Keratinocyte (primary cell): Measurements from ENCODE around the gene SPEF1. TPM values are rescaled to one million over a fixed set of nuclear protein-coding genes. Genes with fewer than 3 reads are reported as not detected.

Source experiments
- DNase-seq: peaks from one replicate; pipeline ENCODE4 v3.0.0-alpha.2; 2011; ENCODE audit warnings: low read depth, missing footprints, low spot score
- FAIRE-seq: peaks from 2 replicates; lab custom pipeline; 2011; peaks lifted over from hg19 to GRCh38; lab: Jason Lieb, UNC
- H2AFZ ChIP-seq: 2 replicates; pipeline ENCODE4 v1.6.0; 2012; ENCODE audit warnings: low read length, control low read depth, inconsistent platforms; ENCODE audit not compliant: control insufficient read depth
- H3K27ac ChIP-seq: 2 replicates; pipeline ENCODE4 v1.5.1; 2011; ENCODE audit warnings: low read length; ENCODE audit not compliant: control insufficient read depth, insufficient read depth
- H3K27me3 ChIP-seq: 3 replicates; pipeline ENCODE4 v1.6.0; 2011; ENCODE audit warnings: low read length; ENCODE audit not compliant: control insufficient read depth, insufficient read depth; ENCODE audit errors: extremely low read depth
- H3K36me3 ChIP-seq, 2 experiments: 2 replicates in 1 of 2; 3 replicates in 1 of 2; pipeline ENCODE4 v1.5.1; 2011; ENCODE audit warnings: low read length in 2 of 2, mild to moderate bottlenecking in 1 of 2; ENCODE audit not compliant: control insufficient read depth in 2 of 2, insufficient read depth in 2 of 2; ENCODE audit errors: extremely low read depth in 1 of 2
- H3K4me1 ChIP-seq: 3 replicates; pipeline ENCODE4 v1.5.1; 2011; ENCODE audit warnings: low read length; ENCODE audit not compliant: control insufficient read depth, insufficient read depth; ENCODE audit errors: extremely low read depth
- H3K4me2 ChIP-seq: 3 replicates; pipeline ENCODE4 v1.6.0; 2011; ENCODE audit warnings: low read depth, low read length; ENCODE audit not compliant: control insufficient read depth, insufficient read depth; ENCODE audit errors: extremely low read depth
- H3K4me3 ChIP-seq, 3 experiments: fragments of 200-600 bp in 1 of 3; sonication (generic) in 1 of 3; 2 replicates in 2 of 3; 3 replicates in 1 of 3; pipeline ENCODE4 v1.5.1; 2011 to 2016; ENCODE audit warnings: low read length in 3 of 3, mild to moderate bottlenecking in 3 of 3, control low read depth in 2 of 3, inconsistent platforms in 1 of 3, low read depth in 1 of 3, mixed read lengths in 1 of 3, mixed run types in 1 of 3, moderate library complexity in 1 of 3; ENCODE audit not compliant: control insufficient read depth in 2 of 3, insufficient read depth in 2 of 3; ENCODE audit errors: extremely low read depth in 1 of 3
- H3K79me2 ChIP-seq: 2 replicates; pipeline ENCODE4 v1.6.0; 2012; ENCODE audit warnings: low read length; ENCODE audit not compliant: control insufficient read depth, insufficient read depth
- H3K9ac ChIP-seq: 3 replicates; pipeline ENCODE4 v1.6.0; 2011; ENCODE audit warnings: low read length; ENCODE audit not compliant: control insufficient read depth, insufficient read depth; ENCODE audit errors: extremely low read depth
- H3K9me1 ChIP-seq: 3 replicates; pipeline ENCODE4 v1.6.0; 2011; ENCODE audit warnings: low read length; ENCODE audit not compliant: control insufficient read depth, insufficient read depth; ENCODE audit errors: extremely low read depth
- H3K9me3 ChIP-seq: 2 replicates; pipeline ENCODE4 v1.5.1; 2012; ENCODE audit warnings: low read depth, low read length; ENCODE audit not compliant: control insufficient read depth
- H4K20me1 ChIP-seq: 3 replicates; pipeline ENCODE4 v1.6.0; 2011; ENCODE audit warnings: low read length; ENCODE audit not compliant: control insufficient read depth, insufficient read depth; ENCODE audit errors: extremely low read depth
- CTCF ChIP-seq, 3 experiments: IDR thresholded peaks in 1 of 3; conservative IDR thresholded peaks in 1 of 3; optimal IDR thresholded peaks in 1 of 3; 2 replicates in 2 of 3; 3 replicates in 1 of 3; pipeline versions ENCODE3 to v1.5.1; 2011; ENCODE audit warnings: low read length in 3 of 3, mild to moderate bottlenecking in 3 of 3, moderate library complexity in 2 of 3, control low read depth in 1 of 3, inconsistent platforms in 1 of 3; ENCODE audit not compliant: insufficient read depth in 2 of 3; ENCODE audit errors: extremely low read depth in 1 of 3
- EZH2 ChIP-seq: IDR thresholded peaks from one replicate; pipeline ENCODE4 v1.6.1; 2012; ENCODE audit warnings: inconsistent platforms, mild to moderate bottlenecking, low read length, moderate library complexity
- dilution Hi-C: fragments of 300-500 bp; cut with MboI; formaldehyde crosslinking; loops from one replicate; pipeline ENCODE4 v1.7.0; 2020; ENCODE audit warnings: low sequenced_read_pairs; ENCODE audit not compliant: extremely low pct_ligation_motif_present
- polyA plus RNA-seq, 5 experiments: library from polyadenylated mRNA; depleted of rRNA in 3 of 5; stranded (reverse) in 3 of 5; stranded (forward) in 1 of 5; unstranded in 1 of 5; fragments of >200 nt; gene quantifications; 1 replicate in 1 of 5; 2 replicates in 3 of 5; 3 replicates in 1 of 5; pipeline versions ENCODE4 v1.2.1 to v1.2.3, GENCODE V29; 2011 to 2012; ENCODE audit warnings: missing spikeins in 2 of 5, low read depth in 1 of 5, low replicate concordance in 1 of 5

The SPEF1 gene
- polyA plus RNA-seq, 1 donor (not counting 4 experiments of a cell fraction or from before 2014, with no cell fraction given): 0.07 TPM

GRCh38 chr20:3811467-3812258 is 30.4 kb upstream of the SPEF1 start:
- no peaks in the 10 kb centered on the region for H3K9me3 ChIP-seq

GRCh38 chr20:3808544-3808943 is 27.3 kb upstream of the SPEF1 start:
- Histone ChIP-seq H2AFZ (no peak overlapping the region), H4K20me1 (no peaks in the 10 kb centered on the region), H3K36me3 (peaks cover 1 to 21% of the 10 kb centered on the region in 2 experiments), H3K27ac (peak overlapping the region; percentile 99), H3K27me3 (no peaks in the 10 kb centered on the region), H3K9me1 (no peaks in the 10 kb centered on the region), H3K4me2 (peak overlapping the region; percentile 76), H3K9ac (peak overlapping the region; percentile 88), H3K4me1 (peaks cover 71% of the 10 kb centered on the region), H3K4me3 (no peak overlapping the region), H3K79me2 (no peaks in the 10 kb centered on the region), H3K9me3 (no peaks in the 10 kb centered on the region)
- TF ChIP-seq CTCF (optimal IDR thresholded peaks at IDR 0.05 in 1 of 3, IDR thresholded peaks at IDR 0.05 in 1 of 3, conservative IDR thresholded peaks at IDR 0.05 in 1 of 3; ENCODE audit: extremely low read depth in 1 of 3, insufficient read depth in 2 of 3, low read length in 3 of 3) (no peak), EZH2 (no peak)
- dilution Hi-C loops: no loop called here
- FAIRE-seq: no peak
- no peak for DNase-seq

More at GRCh38 chr20:3811467-3812258, 30.4 kb upstream of the SPEF1 start:
- Histone ChIP-seq H4K20me1 (no peaks in the 10 kb centered on the region), H3K79me2 (no peaks in the 10 kb centered on the region), H3K36me3 (no peaks in the 10 kb centered on the region), H3K9me1 (no peaks in the 10 kb centered on the region), H3K9ac (peak overlapping the region; percentile 83), H3K27ac (peak overlapping the region; percentile 97), H3K4me1 (peaks cover 45% of the 10 kb centered on the region), H2AFZ (peak overlapping the region; percentile 40), H3K27me3 (no peaks in the 10 kb centered on the region), H3K4me3 (peak overlapping the region; percentile 20 to 62 (median 35)), H3K4me2 (peak overlapping the region; percentile 80)
- peak; percentile 95 for DNase-seq
- dilution Hi-C loops: no loop called here
- FAIRE-seq: peak; percentile 51
- TF ChIP-seq CTCF (optimal IDR thresholded peaks at IDR 0.05 in 1 of 3, IDR thresholded peaks at IDR 0.05 in 1 of 3, conservative IDR thresholded peaks at IDR 0.05 in 1 of 3; ENCODE audit: extremely low read depth in 1 of 3, insufficient read depth in 2 of 3, low read length in 3 of 3) (no peak), EZH2 (no peak)
